Left cardiac atrium (tissue), 4 donors: ENCODE measurements around the gene PBXIP1. TPM values are rescaled to one million over a fixed set of nuclear protein-coding genes. Genes with fewer than 3 reads are reported as not detected.

Experiments used
- ATAC-seq, 2 donors: fragments of 200-7000 bp; cut with Tn5 transposase; one replicate each; pipeline ENCODE4 v1.9.1; 2020; ENCODE audit warnings: mild to moderate bottlenecking in 2 of 2, moderate library complexity in 2 of 2
- DNase-seq: peaks from one replicate; pipeline ENCODE4 v3.0.0-alpha.2; 2020
- intact Hi-C, 2 donors: fragments of 100-400 bp; cut with DNase I; formaldehyde crosslinking; loops; one replicate each; pipeline versions ENCODE4 v1.14.1 to v1.15.1; 2022 to 2023
- total RNA-seq, 2 donors: library from RNA; stranded (reverse); fragmentation: NEBNext Ultra II Directional; extraction: Animal tissue kit (Norgen Biotek cat#: 25700); gene quantifications; one replicate each; pipeline ENCODE4 v1.2.1, GENCODE V29; 2021
- donor health status: DM: no; HTN: yes; CAD: no.
- donor health status: DM: no; HTN: yes; CAD: no; lungs with severe emphysema.
- donor health status: DM: yes; HTN: yes; CAD: no.
- donor health status: Dilated cardiomyopathy.

The PBXIP1 gene
- total RNA-seq, 2 donors from 2014 or later = 58.8 to 69.7 TPM

- intact Hi-C loops = loop anchor here in 1 of 2 donors (2.0 kb wide), 1 partner anchor 25 kb away; no protein-coding TSS in a partner anchor
- DNase-seq (peak; percentile 62), ATAC-seq (no peak)
Measured at GRCh38 chr1:154975409-154976059, 19.6 kb upstream of the PBXIP1 start.

GRCh38 chr1:154974808-154975408 is 19.0 kb upstream of the PBXIP1 start:
- ATAC-seq = peak; percentile 63 to 66
- peak; percentile 96 for DNase-seq
- intact Hi-C loops = loop anchor here in 1 of 2 donors (2.0 kb wide), 1 partner anchor 26 kb away; no protein-coding TSS in a partner anchor

GRCh38 chr1:154974102-154974807 is 18.4 kb upstream of the PBXIP1 start, which contains the start of gene CKS1B:
Gene CKS1B, plus strand, starts transcription at chr1:154974681. Its CDS starts 65 bp downstream, at chr1:154974746.
- peak; percentile 97 for DNase-seq

GRCh38 chr1:154973344-154974101 is 17.6 kb upstream of the PBXIP1 start:
- intact Hi-C loops = loop anchor here in 1 of 2 donors (2.0 kb wide), 1 partner anchor 27 kb away; no protein-coding TSS in a partner anchor
- ATAC-seq = peak; percentile 42 to 61
- DNase-seq = peak; percentile 98

More at GRCh38 chr1:154974102-154974807, 18.4 kb upstream of the PBXIP1 start, which contains the start of gene CKS1B:
- peak; percentile 86 to 90 for ATAC-seq
- intact Hi-C loops = loop anchor here in 1 of 2 donors (2.0 kb wide), 1 partner anchor 27 kb away; no protein-coding TSS in a partner anchor

- intact Hi-C loops = no loop called here
- peak; percentile 85 for DNase-seq
- no peak for ATAC-seq
Measured at GRCh38 chr1:154972517-154973343, 16.8 kb upstream of the PBXIP1 start.

- intact Hi-C loops = no loop called here
- ATAC-seq (no peak), DNase-seq (no peak)
Measured at GRCh38 chr1:154972213-154972516, 16.3 kb upstream of the PBXIP1 start.

GRCh38 chr1:154971341-154971998 is 15.6 kb upstream of the PBXIP1 start:
- ATAC-seq (no peak), DNase-seq (peak; percentile 62)
- intact Hi-C loops = no loop called here

GRCh38 chr1:154970631-154971340 is 14.9 kb upstream of the PBXIP1 start, which contains the start of gene SHC1:
Gene SHC1, minus strand, starts transcription at chr1:154970747. Its CDS starts 221 bp downstream, at chr1:154970526.
- DNase-seq (peak; percentile 97), ATAC-seq (peak; percentile 59 to 70)
- intact Hi-C loops = no loop called here

- intact Hi-C loops = no loop called here
- DNase-seq (peak; percentile 51), ATAC-seq (no peak)
Measured at GRCh38 chr1:154969860-154970452, 14.1 kb upstream of the PBXIP1 start.

GRCh38 chr1:154969246-154969645 is 13.3 kb upstream of the PBXIP1 start:
- DNase-seq = no peak
- intact Hi-C loops = no loop called here
- no peak for ATAC-seq

- no peak for DNase-seq
- ATAC-seq = no peak
- intact Hi-C loops = no loop called here
Measured at GRCh38 chr1:154968731-154969130, 12.8 kb upstream of the PBXIP1 start.

GRCh38 chr1:154967331-154967950 is 11.5 kb upstream of the PBXIP1 start:
- no peak for DNase-seq
- no peak for ATAC-seq

GRCh38 chr1:154966111-154966510 is 10.2 kb upstream of the PBXIP1 start:
- DNase-seq (no peak), ATAC-seq (no peak)
- intact Hi-C loops = no loop called here

More at GRCh38 chr1:154967331-154967950, 11.5 kb upstream of the PBXIP1 start:
- intact Hi-C loops = no loop called here

GRCh38 chr1:154964359-154964758 is 8.5 kb upstream of the PBXIP1 start:
- DNase-seq (no peak), ATAC-seq (no peak)
- intact Hi-C loops = loop anchor here in 1 of 2 donors (5.0 kb wide), 2 partner anchors 48 to 98 kb away; partner anchors contain the start of gene EFNA4

GRCh38 chr1:154963643-154964042 is 7.7 kb upstream of the PBXIP1 start:
- no peak for ATAC-seq
- intact Hi-C loops = loop anchor here in 1 of 2 donors (5.0 kb wide), 2 partner anchors 49 to 99 kb away; partner anchors contain the start of gene EFNA4

GRCh38 chr1:154962795-154963330 is 7.0 kb upstream of the PBXIP1 start:
- intact Hi-C loops = loop anchor here in 1 of 2 donors (5.0 kb wide), 2 partner anchors 49 to 99 kb away; partner anchors contain the start of gene EFNA4
- ATAC-seq (no peak), DNase-seq (no peak)

More at GRCh38 chr1:154963643-154964042, 7.7 kb upstream of the PBXIP1 start:
- no peak for DNase-seq
